GM08714 (cell line): Measurements from ENCODE around the gene SPSB1.

Experiments used
- H3K4me3 ChIP-seq: fragments of 200-500 bp; sonication (Bioruptor generic); 2 replicates; pipeline ENCODE4 v1.5.1; 2014; ENCODE audit warnings: mild to moderate bottlenecking, low read length, inconsistent platforms
- ZNF274 ChIP-seq: IDR thresholded peaks from 2 replicates; pipeline ENCODE4 v1.6.1; 2012; ENCODE audit warnings: mild to moderate bottlenecking, low read depth, low read length

SPSB1 gene

GRCh38 chr1:9250411-9251381, 42.0 kb upstream of the SPSB1 start:
- no peak for TF ChIP-seq ZNF274
- no peak overlapping the region for H3K4me3 ChIP-seq

GRCh38 chr1:9251501-9251900, 41.2 kb upstream of the SPSB1 start:
- TF ChIP-seq ZNF274, result no peak
- H3K4me3 ChIP-seq, result no peak overlapping the region

DNA sequence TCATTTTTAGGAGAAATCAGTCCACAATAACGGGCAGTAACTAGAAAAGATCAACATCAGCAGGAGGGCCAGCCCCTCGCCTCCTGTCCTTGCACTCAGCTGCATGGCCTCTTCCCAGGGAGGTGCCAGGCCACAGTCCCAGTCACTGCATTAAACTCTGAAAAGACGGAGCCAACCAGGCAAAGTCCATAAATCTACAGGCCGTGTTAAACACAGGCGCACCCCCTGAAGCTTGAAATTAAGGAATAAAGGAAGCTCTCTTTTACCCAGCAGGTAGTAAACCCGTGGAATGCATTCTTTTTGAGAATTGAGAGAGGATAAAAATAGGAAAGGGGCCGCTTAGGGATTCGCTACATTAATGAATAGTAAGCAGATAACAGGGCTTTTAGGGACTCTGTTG, 39.7 kb upstream of the SPSB1 start:
- no peak for TF ChIP-seq ZNF274
- no peak overlapping the region for H3K4me3 ChIP-seq

DNA sequence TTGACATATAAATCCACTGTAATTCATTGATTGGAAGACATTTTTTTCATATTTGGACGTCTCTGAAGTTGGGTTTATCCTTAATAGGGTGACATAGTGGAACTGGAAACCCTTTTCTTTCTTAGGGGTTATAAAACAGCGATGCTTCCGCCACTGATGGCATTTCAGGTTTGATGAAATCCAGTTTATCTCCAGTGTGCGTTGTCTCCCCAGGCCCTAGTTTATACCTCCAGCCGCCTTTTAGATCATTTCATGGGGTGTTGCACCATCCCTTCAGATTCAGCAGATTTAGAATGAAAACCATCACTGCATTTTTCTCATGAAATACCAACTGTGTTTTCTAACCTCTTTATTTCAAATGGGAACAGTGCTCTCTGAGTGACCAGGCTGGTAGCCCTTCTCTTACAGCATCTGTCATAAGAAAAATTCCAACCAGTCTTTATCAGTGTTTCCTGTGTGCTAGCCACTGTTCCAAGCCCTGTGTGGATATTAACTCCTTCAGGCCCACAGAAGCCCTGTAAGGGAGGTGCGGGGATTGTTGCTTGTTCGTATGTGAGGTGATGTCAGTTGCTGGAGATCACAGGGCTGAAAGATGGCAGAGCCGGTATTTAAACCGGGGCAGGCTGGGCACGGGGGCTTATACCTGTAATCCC, 39.1 kb upstream of the SPSB1 start:
- no peak for TF ChIP-seq ZNF274
- no peak overlapping the region for H3K4me3 ChIP-seq

- TF ChIP-seq ZNF274, result no peak
- H3K4me3 ChIP-seq, result no peak overlapping the region
Observed at GRCh38 chr1:9256332-9256731, 36.4 kb upstream of the SPSB1 start.

- H3K4me3 ChIP-seq, result no peak overlapping the region
- no peak for TF ChIP-seq ZNF274
Observed at GRCh38 chr1:9257851-9258250, 34.8 kb upstream of the SPSB1 start.

GRCh38 chr1:9258629-9259028, 34.1 kb upstream of the SPSB1 start:
- no peak for TF ChIP-seq ZNF274
- no peak overlapping the region for H3K4me3 ChIP-seq

DNA sequence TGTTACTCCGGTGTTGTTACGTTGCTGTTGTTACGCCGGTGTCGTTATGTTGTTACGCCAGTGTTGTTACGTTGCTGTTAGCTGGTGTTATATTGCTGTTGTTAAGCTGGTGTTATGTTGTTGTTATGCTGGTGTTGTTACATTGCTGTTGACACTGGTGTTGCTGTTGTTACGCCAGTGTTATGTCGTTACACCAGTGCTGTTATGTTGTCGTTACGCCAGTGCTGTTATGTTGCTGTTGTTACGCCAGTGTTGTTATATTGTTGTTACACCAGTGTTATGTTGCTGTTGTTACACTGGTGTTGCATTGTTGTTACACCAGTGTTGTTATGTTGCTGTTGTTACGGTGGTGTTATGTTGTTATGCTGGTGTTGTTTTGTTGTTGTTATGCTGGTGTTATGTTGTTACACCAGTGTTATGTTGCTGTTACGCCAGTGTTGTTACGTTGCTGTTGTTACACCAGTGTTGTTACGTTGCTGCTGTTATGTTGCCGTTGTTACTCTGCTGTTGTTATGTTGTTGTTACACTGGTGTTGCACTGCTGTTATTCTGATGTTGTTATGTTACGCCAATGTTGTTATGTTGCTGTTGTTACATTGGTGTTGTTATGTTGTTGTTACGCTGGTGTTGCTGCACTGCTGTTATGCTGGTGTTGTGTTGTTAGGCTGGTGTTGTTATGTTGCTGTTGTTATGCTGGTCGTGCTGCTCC, 32.5 kb upstream of the SPSB1 start:
- H3K4me3 ChIP-seq, result no peak overlapping the region
- no peak for TF ChIP-seq ZNF274

DNA sequence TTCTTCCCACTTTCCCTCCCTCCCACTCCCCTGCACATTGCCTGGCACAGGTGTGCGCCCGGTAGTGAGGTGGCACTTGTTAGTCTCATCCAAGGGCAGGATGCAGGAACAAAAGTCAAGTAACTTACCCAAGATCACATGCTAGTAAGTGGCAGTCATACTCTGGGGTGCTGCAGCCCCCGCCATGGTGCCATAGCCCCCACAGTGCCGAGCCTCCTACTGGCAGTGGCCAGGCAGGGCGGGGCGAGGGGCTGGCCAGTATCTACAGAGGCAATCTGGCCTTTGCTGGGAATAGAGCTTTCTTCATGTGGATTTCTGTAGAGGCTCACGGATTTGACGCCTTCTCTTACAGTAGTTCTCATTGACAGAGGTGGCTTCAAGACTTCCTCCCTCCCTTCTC, 31.2 kb upstream of the SPSB1 start:
- no peak overlapping the region for H3K4me3 ChIP-seq
- no peak for TF ChIP-seq ZNF274

- no peak for TF ChIP-seq ZNF274
- H3K4me3 ChIP-seq, result no peak overlapping the region
Observed at GRCh38 chr1:9262096-9262986, 30.4 kb upstream of the SPSB1 start.

GRCh38 chr1:9263276-9263855, 29.3 kb upstream of the SPSB1 start:
- no peak for TF ChIP-seq ZNF274
- no peak overlapping the region for H3K4me3 ChIP-seq

DNA sequence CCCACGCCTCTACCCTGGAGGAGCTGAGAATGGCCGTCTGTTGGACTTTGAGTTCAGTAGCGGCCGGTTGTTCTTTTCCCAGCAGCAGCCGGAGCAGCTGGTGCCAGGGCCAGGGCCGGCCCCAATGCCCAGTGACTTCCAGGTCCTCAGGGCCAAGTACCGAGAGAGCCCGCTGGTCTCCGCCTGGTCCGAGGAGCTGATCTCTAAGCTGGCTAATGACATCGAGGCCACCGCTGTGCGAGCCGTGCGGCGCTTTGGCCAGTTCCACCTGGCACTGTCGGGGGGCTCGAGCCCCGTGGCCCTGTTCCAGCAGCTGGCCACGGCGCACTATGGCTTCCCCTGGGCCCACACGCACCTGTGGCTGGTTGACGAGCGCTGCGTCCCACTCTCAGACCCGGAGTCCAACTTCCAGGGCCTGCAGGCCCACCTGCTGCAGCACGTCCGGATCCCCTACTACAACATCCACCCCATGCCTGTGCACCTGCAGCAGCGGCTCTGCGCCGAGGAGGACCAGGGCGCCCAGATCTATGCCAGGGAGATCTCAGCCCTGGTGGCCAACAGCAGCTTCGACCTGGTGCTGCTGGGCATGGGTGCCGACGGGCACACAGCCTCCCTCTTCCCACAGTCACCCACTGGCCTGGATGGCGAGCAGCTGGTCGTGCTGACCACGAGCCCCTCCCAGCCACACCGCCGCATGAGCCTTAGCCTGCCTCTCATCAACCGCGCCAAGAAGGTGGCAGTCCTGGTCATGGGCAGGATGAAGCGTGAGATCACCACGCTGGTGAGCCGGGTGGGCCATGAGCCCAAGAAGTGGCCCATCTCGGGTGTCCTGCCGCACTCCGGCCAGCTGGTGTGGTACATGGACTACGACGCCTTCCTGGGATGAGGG, 28.5 kb upstream of the SPSB1 start:
- H3K4me3 ChIP-seq, result no peak overlapping the region
- no peak for TF ChIP-seq ZNF274
